Caco-2 (cell line): ENCODE measurements around the gene KRT27. TPM values are rescaled to one million over a fixed set of nuclear protein-coding genes. Genes with fewer than 3 reads are reported as not detected.
A peak's percentile ranks its signal among the peaks of the same experiment; 100 is the strongest.

Experiments
- BruUV-seq: library from RNA; stranded (reverse); fragments of 400-500 nt; replicated peaks from 2 replicates; lab custom pipeline; 2021; lab: Mats Ljungman, UMichigan
- CTCF ChIA-PET: fragments of 300-600 bp; sonication (Branson Sonifier 250); formaldehyde crosslinking; loops from one replicate; lab custom pipeline; 2022; ENCODE audit warnings: antibody characterized with exemption; lab: Charles Lee
- POLR2A ChIA-PET: fragments of 300-600 bp; sonication (Branson Sonifier 250); formaldehyde crosslinking; loops from one replicate; lab custom pipeline; 2022; ENCODE audit warnings: antibody characterized with exemption; lab: Charles Lee
- DNase-seq, 2 experiments: peaks; one replicate each; pipeline versions ENCODE4 v3.0.0 to v3.0.0-alpha.2; 2020 to 2022
- H3K27me3 ChIP-seq: replicated peaks from 2 replicates; pipeline ENCODE4 v1.6.0; 2011; ENCODE audit warnings: low read length; ENCODE audit not compliant: control insufficient read depth, insufficient read depth
- H3K36me3 ChIP-seq: 2 replicates; pipeline ENCODE4 v1.5.1; 2011; ENCODE audit warnings: low read length; ENCODE audit not compliant: control insufficient read depth, insufficient read depth
- H3K4me1 ChIP-seq: fragments of 250-450 bp; sonication (Bioruptor Pico); 2 replicates; pipeline ENCODE4 v1.5.1; 2020; ENCODE audit warnings: mild to moderate bottlenecking
- H3K4me3 ChIP-seq: 2 replicates; pipeline ENCODE4 v1.5.1; 2011; ENCODE audit warnings: low read depth, mild to moderate bottlenecking, control low read depth, low read length
- H3K9me3 ChIP-seq: fragments of 250-450 bp; sonication (Bioruptor Pico); 2 replicates; pipeline ENCODE4 v1.5.1; 2020; ENCODE audit warnings: mild to moderate bottlenecking, moderate library complexity
- H3K27ac Mint-ChIP-seq: one replicate; pipeline ENCODE4 v1.8.0; 2022; ENCODE audit warnings: mixed read lengths; ENCODE audit not compliant: unreplicated experiment
- H3K27me3 Mint-ChIP-seq: one replicate; pipeline ENCODE4 v1.8.0; 2022; ENCODE audit warnings: mixed read lengths; ENCODE audit not compliant: insufficient read depth, unreplicated experiment
- H3K36me3 Mint-ChIP-seq: one replicate; pipeline ENCODE4 v1.8.0; 2022; ENCODE audit warnings: mild to moderate bottlenecking, mixed read lengths; ENCODE audit not compliant: insufficient read depth, unreplicated experiment
- H3K4me1 Mint-ChIP-seq: one replicate; pipeline ENCODE4 v1.8.0; 2022; ENCODE audit warnings: low read depth, mixed read lengths; ENCODE audit not compliant: unreplicated experiment
- H3K4me3 Mint-ChIP-seq: one replicate; pipeline ENCODE4 v1.8.0; 2022; ENCODE audit warnings: mild to moderate bottlenecking, moderate library complexity, mixed read lengths; ENCODE audit not compliant: unreplicated experiment
- H3K9me3 Mint-ChIP-seq: one replicate; pipeline ENCODE4 v1.8.0; 2022; ENCODE audit warnings: mixed read lengths; ENCODE audit not compliant: unreplicated experiment
- CTCF ChIP-seq, 2 experiments: fragments of 200-600 bp in 1 of 2; IDR thresholded peaks; 1 replicate in 1 of 2; 2 replicates in 1 of 2; pipeline versions ENCODE4 v1.5.1 to v1.8.0; 2011 to 2022; ENCODE audit warnings: antibody characterized with exemption in 1 of 2, control low read depth in 1 of 2, inconsistent platforms in 1 of 2, low read depth in 1 of 2, low read length in 1 of 2, mild to moderate bottlenecking in 1 of 2, moderate library complexity in 1 of 2; ENCODE audit not compliant: insufficient read depth in 1 of 2, severe bottlenecking in 1 of 2, unreplicated experiment in 1 of 2
- intact Hi-C: fragments of 100-400 bp; cut with micrococcal nuclease; formaldehyde crosslinking; loops from one replicate; pipeline ENCODE4 v1.10.0; 2022; ENCODE audit not compliant: unreplicated experiment
- total RNA-seq: library from RNA; stranded (reverse); gene quantifications from 2 replicates; pipeline ENCODE4 v1.2.3, GENCODE V29; 2022

Gene KRT27
- total RNA-seq, 1 experiment from 2014 or later: not detected

- Mint-ChIP-seq H3K4me1 (peaks cover 8% of the 10 kb centered on the region), H3K4me3 (peak overlapping the region; percentile 83), H3K36me3 (peaks cover 12% of the 10 kb centered on the region), H3K27me3 (no peaks in the 10 kb centered on the region), H3K27ac (peak overlapping the region; percentile 64), H3K9me3 (no peaks in the 10 kb centered on the region)
- Histone ChIP-seq H3K9me3 (no peaks in the 10 kb centered on the region), H3K4me1 (peaks cover 8% of the 10 kb centered on the region), H3K27me3 (no peaks in the 10 kb centered on the region), H3K4me3 (peak overlapping the region; percentile 67), H3K36me3 (peaks cover 3% of the 10 kb centered on the region)
- TSS peak; percentile 82 for BruUV-seq
- intact Hi-C loops: no loop called here
- POLR2A ChIA-PET: interaction anchor here (0.6 to 1.1 kb wide), 4 partner anchors 716 to 870 kb away, joined by 3 to 5 read pairs (median 4); no protein-coding TSS in a partner anchor
- DNase-seq: no peak
- CTCF ChIA-PET: interaction anchor here (0.6 to 1.5 kb wide), 6 partner anchors 82 to 843 kb away, joined by 3 to 10 read pairs (median 4); no protein-coding TSS in a partner anchor
- no peak for TF ChIP-seq CTCF (IDR thresholded peaks at IDR 0.05; ENCODE audit: insufficient read depth in 1 of 2, low read depth in 1 of 2, low read length in 1 of 2, severe bottlenecking in 1 of 2, unreplicated experiment in 1 of 2)
These were observed 37.3 kb upstream of the KRT27 start for GRCh38 chr17:40819528-40820125.

GRCh38 chr17:40818733-40819527, 36.6 kb upstream of the KRT27 start:
- H3K36me3 ChIP-seq: peaks cover 3% of the 10 kb centered on the region
- H3K4me1 ChIP-seq: peaks cover 8% of the 10 kb centered on the region
- no peaks in the 10 kb centered on the region for H3K27me3 Mint-ChIP-seq
- peak overlapping the region; percentile 76 for H3K27ac Mint-ChIP-seq
- no peak for TF ChIP-seq CTCF (IDR thresholded peaks at IDR 0.05; ENCODE audit: insufficient read depth in 1 of 2, low read depth in 1 of 2, low read length in 1 of 2, severe bottlenecking in 1 of 2, unreplicated experiment in 1 of 2)
- no peaks in the 10 kb centered on the region for H3K9me3 ChIP-seq
- DNase-seq: peak; percentile 85 to 88
- peak overlapping the region; percentile 83 for H3K4me3 Mint-ChIP-seq
- H3K27me3 ChIP-seq: no peaks in the 10 kb centered on the region
- no peaks in the 10 kb centered on the region for H3K9me3 Mint-ChIP-seq
- peaks cover 8% of the 10 kb centered on the region for H3K4me1 Mint-ChIP-seq
- ChIA-PET POLR2A (interaction anchor here (0.6 to 1.1 kb wide), 11 partner anchors 9 to 871 kb away, joined by 3 to 12 read pairs (median 4); partner anchors contain the start of gene KRT27), CTCF (interaction anchor here (0.6 to 1.5 kb wide), 11 partner anchors 15 to 847 kb away, joined by 3 to 10 read pairs (median 4); no protein-coding TSS in a partner anchor)
- peaks cover 12% of the 10 kb centered on the region for H3K36me3 Mint-ChIP-seq
- BruUV-seq: no TSS peak
- intact Hi-C loops: no loop called here
- H3K4me3 ChIP-seq: peak overlapping the region; percentile 67

GRCh38 chr17:40818343-40818732, 36.0 kb upstream of the KRT27 start:
- peaks cover 8% of the 10 kb centered on the region for H3K4me1 Mint-ChIP-seq
- peak overlapping the region; percentile 83 for H3K4me3 Mint-ChIP-seq

More at GRCh38 chr17:40818343-40818732, 36.0 kb upstream of the KRT27 start:
- H3K27me3 Mint-ChIP-seq: no peaks in the 10 kb centered on the region
- Histone ChIP-seq H3K36me3 (peaks cover 3% of the 10 kb centered on the region), H3K9me3 (no peaks in the 10 kb centered on the region), H3K4me3 (peak overlapping the region; percentile 67), H3K4me1 (peaks cover 8% of the 10 kb centered on the region), H3K27me3 (no peaks in the 10 kb centered on the region)
- TSS peak; percentile 98 for BruUV-seq
- no peak for DNase-seq
- no peaks in the 10 kb centered on the region for H3K9me3 Mint-ChIP-seq
- H3K36me3 Mint-ChIP-seq: peaks cover 12% of the 10 kb centered on the region
- no peak for TF ChIP-seq CTCF (IDR thresholded peaks at IDR 0.05; ENCODE audit: insufficient read depth in 1 of 2, low read depth in 1 of 2, low read length in 1 of 2, severe bottlenecking in 1 of 2, unreplicated experiment in 1 of 2)
- ChIA-PET POLR2A (interaction anchor here (0.6 to 1.1 kb wide), 9 partner anchors 9 to 871 kb away, joined by 3 to 12 read pairs (median 4); partner anchors contain the start of gene KRT27), CTCF (interaction anchor here (0.6 to 1.5 kb wide), 10 partner anchors 15 to 848 kb away, joined by 3 to 10 read pairs (median 4); no protein-coding TSS in a partner anchor)
- intact Hi-C loops: no loop called here
- peak overlapping the region; percentile 76 for H3K27ac Mint-ChIP-seq
